ENCODE measurements around the gene CDK5RAP2. TPM values are rescaled to one million over a fixed set of nuclear protein-coding genes. Genes with fewer than 3 reads are reported as not detected.
A peak's percentile ranks its signal among the peaks of the same experiment; 100 is the strongest.

The CDK5RAP2 gene
- total RNA-seq, 1 experiment from 2014 or later: 50.0 TPM

- no peaks in the 10 kb centered on the region for H3K27me3 Mint-ChIP-seq (ENCODE audit: insufficient read depth, unreplicated experiment)
- H3K4me1 Mint-ChIP-seq (ENCODE audit: insufficient read depth, unreplicated experiment): no peaks in the 10 kb centered on the region
- peaks cover 43% of the 10 kb centered on the region for H3K36me3 Mint-ChIP-seq (ENCODE audit: insufficient read depth, unreplicated experiment)
- POLR2A ChIA-PET: interaction anchor here (0.8 kb wide), 1 partner anchor 15 kb away, joined by 6 read pairs; no protein-coding TSS in a partner anchor
- CTCF ChIA-PET: interaction anchor here (0.7 to 1.5 kb wide), 3 partner anchors 12 to 64 kb away, joined by 3 to 5 read pairs (median 4); no protein-coding TSS in a partner anchor
- no peak overlapping the region for H3K27ac Mint-ChIP-seq (ENCODE audit: low read depth, unreplicated experiment)
- intact Hi-C loops (cut with micrococcal nuclease): no loop called here
- no peak overlapping the region for H3K4me3 Mint-ChIP-seq (ENCODE audit: unreplicated experiment)
- TF ChIP-seq CTCF (IDR thresholded peaks at IDR 0.05; ENCODE audit: unreplicated experiment): no peak
- BruUV-seq (replicated peaks): no TSS peak
- no peaks in the 10 kb centered on the region for H3K9me3 Mint-ChIP-seq (ENCODE audit: unreplicated experiment)
- no peak for DNase-seq (ENCODE audit: unreplicated experiment)
Measured at GRCh38 chr9:120436983-120437475, 142.9 kb downstream of the CDK5RAP2 start.

GRCh38 chr9:120436446-120436845 is 143.5 kb downstream of the CDK5RAP2 start:
- no peaks in the 10 kb centered on the region for H3K4me1 Mint-ChIP-seq (ENCODE audit: insufficient read depth, unreplicated experiment)
- no peak overlapping the region for H3K27ac Mint-ChIP-seq (ENCODE audit: low read depth, unreplicated experiment)
- BruUV-seq (replicated peaks): no TSS peak
- H3K27me3 Mint-ChIP-seq (ENCODE audit: insufficient read depth, unreplicated experiment): no peaks in the 10 kb centered on the region
- no peak overlapping the region for H3K4me3 Mint-ChIP-seq (ENCODE audit: unreplicated experiment)
- TF ChIP-seq CTCF (IDR thresholded peaks at IDR 0.05; ENCODE audit: unreplicated experiment): no peak
- intact Hi-C loops (cut with micrococcal nuclease): no loop called here
- POLR2A ChIA-PET: no interaction called here
- no peak for DNase-seq (ENCODE audit: unreplicated experiment)
- no peaks in the 10 kb centered on the region for H3K9me3 Mint-ChIP-seq (ENCODE audit: unreplicated experiment)
- CTCF ChIA-PET: interaction anchor here (1.5 kb wide), 1 partner anchor 12 kb away, joined by 5 read pairs; no protein-coding TSS in a partner anchor
- H3K36me3 Mint-ChIP-seq (ENCODE audit: insufficient read depth, unreplicated experiment): peaks cover 42% of the 10 kb centered on the region

- intact Hi-C loops (cut with micrococcal nuclease): no loop called here
- H3K27me3 Mint-ChIP-seq (ENCODE audit: insufficient read depth, unreplicated experiment): no peaks in the 10 kb centered on the region
- no peak for TF ChIP-seq CTCF (IDR thresholded peaks at IDR 0.05; ENCODE audit: unreplicated experiment)
- ChIA-PET POLR2A (no interaction called here), CTCF (interaction anchor here (0.6 kb wide), 1 partner anchor 362 kb away, joined by 4 read pairs; no protein-coding TSS in a partner anchor)
- H3K4me3 Mint-ChIP-seq (ENCODE audit: unreplicated experiment): no peak overlapping the region
- DNase-seq (ENCODE audit: unreplicated experiment): no peak
- H3K9me3 Mint-ChIP-seq (ENCODE audit: unreplicated experiment): no peaks in the 10 kb centered on the region
- peaks cover 34% of the 10 kb centered on the region for H3K36me3 Mint-ChIP-seq (ENCODE audit: insufficient read depth, unreplicated experiment)
- no TSS peak for BruUV-seq (replicated peaks)
- no peak overlapping the region for H3K27ac Mint-ChIP-seq (ENCODE audit: low read depth, unreplicated experiment)
- H3K4me1 Mint-ChIP-seq (ENCODE audit: insufficient read depth, unreplicated experiment): no peaks in the 10 kb centered on the region
Measured at GRCh38 chr9:120435091-120435490, 144.9 kb downstream of the CDK5RAP2 start.

- Mint-ChIP-seq H3K27me3 (ENCODE audit: insufficient read depth, unreplicated experiment) (no peaks in the 10 kb centered on the region), H3K36me3 (ENCODE audit: insufficient read depth, unreplicated experiment) (peaks cover 28% of the 10 kb centered on the region), H3K27ac (ENCODE audit: low read depth, unreplicated experiment) (peak overlapping the region; percentile 14), H3K4me1 (ENCODE audit: insufficient read depth, unreplicated experiment) (no peaks in the 10 kb centered on the region), H3K9me3 (ENCODE audit: unreplicated experiment) (no peaks in the 10 kb centered on the region), H3K4me3 (ENCODE audit: unreplicated experiment) (no peak overlapping the region)
- intact Hi-C loops (cut with micrococcal nuclease): no loop called here
- ChIA-PET POLR2A (no interaction called here), CTCF (interaction anchor here (0.6 kb wide), 1 partner anchor 11 kb away, joined by 4 read pairs; no protein-coding TSS in a partner anchor)
- BruUV-seq (replicated peaks): no TSS peak
- DNase-seq (ENCODE audit: unreplicated experiment): no peak
- no peak for TF ChIP-seq CTCF (IDR thresholded peaks at IDR 0.05; ENCODE audit: unreplicated experiment)
Measured at GRCh38 chr9:120434532-120434931, 145.4 kb downstream of the CDK5RAP2 start.
